ENCODE data around the gene TNFRSF13B. TPM values are rescaled to one million over a fixed set of nuclear protein-coding genes. Genes with fewer than 3 reads are reported as not detected.

The TNFRSF13B gene
- total RNA-seq, 6 experiments from 2014 or later = not detected

DNA sequence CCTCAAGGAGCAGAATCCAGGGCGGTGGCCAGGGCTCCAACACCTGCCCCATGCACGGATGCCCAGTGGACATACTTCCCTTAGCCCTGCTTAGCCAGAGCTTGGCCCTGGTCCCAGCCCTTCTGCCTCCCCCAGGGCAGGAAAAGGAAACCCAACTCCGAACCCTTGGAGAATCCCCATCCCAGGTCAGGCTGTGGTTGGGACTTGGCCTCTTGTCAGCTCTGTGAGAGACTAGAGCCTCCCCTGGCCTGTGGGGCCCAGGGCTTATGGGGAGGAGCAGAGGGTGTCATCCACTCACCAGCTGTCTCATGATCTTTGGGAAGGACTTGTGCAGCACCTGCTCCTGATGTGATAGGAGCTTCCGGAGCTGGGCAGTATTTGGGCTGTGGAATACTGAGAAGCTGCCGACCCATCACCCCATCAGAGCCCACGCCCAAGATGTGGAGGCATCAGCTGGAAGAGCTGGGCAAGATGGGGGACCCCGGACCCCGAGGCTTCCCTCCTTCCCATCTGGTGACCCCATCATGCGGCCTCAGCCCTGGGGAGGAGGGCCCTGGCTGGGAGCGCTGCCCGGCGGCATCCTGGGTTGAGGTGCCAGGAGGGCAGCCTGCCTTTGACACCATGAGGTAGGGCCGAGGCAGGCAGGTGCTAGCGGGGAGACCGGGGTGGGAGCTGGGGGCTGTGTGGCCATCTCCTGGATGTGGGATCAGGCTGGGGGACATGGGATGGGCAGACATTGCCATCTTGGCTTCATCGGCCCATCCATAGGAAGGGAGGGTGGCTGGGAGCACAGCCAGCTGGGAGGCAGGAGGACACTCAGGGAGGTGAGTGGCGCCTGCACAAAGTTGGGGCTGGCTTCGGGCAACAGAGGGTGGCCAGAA, 45.1 kb downstream of the TNFRSF13B start:
- Mint-ChIP-seq H3K4me1 (ENCODE audit: low read depth) (no peaks in the 10 kb centered on the region), H3K27ac (no peak overlapping the region), H3K4me3 (no peak overlapping the region), H3K9me3 (no peaks in the 10 kb centered on the region), H3K27me3 (ENCODE audit: insufficient read depth) (peaks cover 11% of the 10 kb centered on the region), H3K36me3 (ENCODE audit: low read depth) (no peaks in the 10 kb centered on the region)
- no peak for DNase-seq
- TF ChIP-seq, protein P1, sequence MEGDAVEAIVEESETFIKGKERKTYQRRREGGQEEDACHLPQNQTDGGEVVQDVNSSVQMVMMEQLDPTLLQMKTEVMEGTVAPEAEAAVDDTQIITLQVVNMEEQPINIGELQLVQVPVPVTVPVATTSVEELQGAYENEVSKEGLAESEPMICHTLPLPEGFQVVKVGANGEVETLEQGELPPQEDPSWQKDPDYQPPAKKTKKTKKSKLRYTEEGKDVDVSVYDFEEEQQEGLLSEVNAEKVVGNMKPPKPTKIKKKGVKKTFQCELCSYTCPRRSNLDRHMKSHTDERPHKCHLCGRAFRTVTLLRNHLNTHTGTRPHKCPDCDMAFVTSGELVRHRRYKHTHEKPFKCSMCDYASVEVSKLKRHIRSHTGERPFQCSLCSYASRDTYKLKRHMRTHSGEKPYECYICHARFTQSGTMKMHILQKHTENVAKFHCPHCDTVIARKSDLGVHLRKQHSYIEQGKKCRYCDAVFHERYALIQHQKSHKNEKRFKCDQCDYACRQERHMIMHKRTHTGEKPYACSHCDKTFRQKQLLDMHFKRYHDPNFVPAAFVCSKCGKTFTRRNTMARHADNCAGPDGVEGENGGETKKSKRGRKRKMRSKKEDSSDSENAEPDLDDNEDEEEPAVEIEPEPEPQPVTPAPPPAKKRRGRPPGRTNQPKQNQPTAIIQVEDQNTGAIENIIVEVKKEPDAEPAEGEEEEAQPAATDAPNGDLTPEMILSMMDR (IDR thresholded peaks at IDR 0.05) = no peak

DNA sequence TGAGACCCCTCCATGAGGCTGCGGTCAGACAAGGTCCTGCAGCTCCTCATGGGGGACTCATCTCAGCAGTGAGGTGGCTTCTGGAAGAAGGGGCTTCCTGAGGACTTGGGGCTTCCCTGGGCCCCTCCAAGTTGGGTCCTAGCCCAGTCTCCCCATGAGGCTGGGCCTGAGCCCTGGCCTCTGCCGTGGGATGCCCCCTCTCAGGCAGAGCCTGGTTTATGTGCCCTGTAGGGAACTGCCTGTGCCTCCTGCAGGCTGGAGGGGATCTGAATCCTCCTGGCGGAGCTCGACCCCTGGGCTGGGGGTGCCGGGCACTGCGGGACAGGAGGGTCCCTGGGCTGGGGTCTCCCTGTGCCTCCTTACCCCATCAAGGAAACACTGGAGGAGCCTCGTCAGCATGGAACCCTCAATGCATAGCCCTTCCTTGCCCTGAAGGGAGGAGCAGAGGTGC, 45.8 kb downstream of the TNFRSF13B start:
- no peak overlapping the region for H3K27ac Mint-ChIP-seq
- no peak for DNase-seq

GRCh38 chr17:16925461-16926060, 46.4 kb downstream of the TNFRSF13B start:
- DNase-seq = no peak
- H3K27me3 Mint-ChIP-seq (ENCODE audit: insufficient read depth) = peaks cover 9% of the 10 kb centered on the region
- H3K4me3 Mint-ChIP-seq = no peak overlapping the region
- no peaks in the 10 kb centered on the region for H3K9me3 Mint-ChIP-seq
- TF ChIP-seq, protein P1 (IDR thresholded peaks at IDR 0.05) = no peak
- H3K27ac Mint-ChIP-seq = no peak overlapping the region
- no peaks in the 10 kb centered on the region for H3K36me3 Mint-ChIP-seq (ENCODE audit: low read depth)
- no peaks in the 10 kb centered on the region for H3K4me1 Mint-ChIP-seq (ENCODE audit: low read depth)

More for the DNA sequence above, 45.8 kb downstream of the TNFRSF13B start:
- Mint-ChIP-seq H3K9me3 (no peaks in the 10 kb centered on the region), H3K4me3 (no peak overlapping the region), H3K4me1 (ENCODE audit: low read depth) (no peaks in the 10 kb centered on the region), H3K36me3 (ENCODE audit: low read depth) (no peaks in the 10 kb centered on the region), H3K27me3 (ENCODE audit: insufficient read depth) (peaks cover 9% of the 10 kb centered on the region)
- TF ChIP-seq, protein P1 (IDR thresholded peaks at IDR 0.05) = no peak

DNA sequence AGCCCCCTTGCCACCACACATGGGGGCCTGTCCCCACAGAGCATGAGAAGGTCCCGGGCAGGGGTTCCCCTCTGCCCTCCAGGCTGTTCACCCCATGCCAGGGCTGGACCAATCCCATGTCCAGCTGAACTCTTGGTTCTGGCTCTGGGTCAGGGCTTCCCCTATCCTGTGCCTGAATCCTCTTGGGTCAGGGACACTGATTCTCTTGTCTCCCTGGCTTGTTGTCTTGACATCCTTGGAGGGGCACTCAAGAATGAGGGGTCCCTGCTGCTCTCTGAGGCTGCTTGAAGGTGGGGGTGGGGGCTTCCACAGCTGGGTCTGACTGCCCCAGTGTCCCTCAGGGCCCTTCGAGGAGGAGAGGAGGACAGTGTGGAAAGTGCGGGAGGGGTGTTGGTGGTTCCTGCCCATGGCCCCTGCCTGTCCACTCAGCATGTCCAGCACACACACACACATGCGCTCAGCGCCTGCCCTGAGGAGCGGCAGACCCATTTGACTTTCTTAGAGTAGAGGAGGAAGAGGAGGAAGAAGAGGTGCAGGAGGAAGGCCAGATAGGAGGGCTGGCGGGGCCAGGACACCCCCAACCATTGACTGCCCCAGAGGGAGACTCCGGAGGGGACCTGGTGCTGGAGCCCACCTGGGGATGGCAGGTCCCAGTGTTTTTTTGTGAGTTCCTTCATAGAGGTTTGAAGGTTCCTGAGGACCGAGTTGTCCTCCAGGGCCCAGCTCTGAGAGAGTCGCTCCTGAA, 47.0 kb downstream of the TNFRSF13B start:
- Mint-ChIP-seq H3K9me3 (no peaks in the 10 kb centered on the region), H3K36me3 (ENCODE audit: low read depth) (no peaks in the 10 kb centered on the region), H3K4me1 (ENCODE audit: low read depth) (no peaks in the 10 kb centered on the region), H3K27ac (no peak overlapping the region), H3K4me3 (no peak overlapping the region), H3K27me3 (ENCODE audit: insufficient read depth) (peaks cover 5% of the 10 kb centered on the region)
- DNase-seq = no peak
- TF ChIP-seq, protein P1 (IDR thresholded peaks at IDR 0.05) = no peak

GRCh38 chr17:16923904-16924695, 47.8 kb downstream of the TNFRSF13B start:
- Mint-ChIP-seq H3K9me3 (no peaks in the 10 kb centered on the region), H3K27ac (no peak overlapping the region), H3K4me1 (ENCODE audit: low read depth) (no peaks in the 10 kb centered on the region), H3K36me3 (ENCODE audit: low read depth) (no peaks in the 10 kb centered on the region), H3K27me3 (ENCODE audit: insufficient read depth) (peaks cover 5% of the 10 kb centered on the region; the same call in 1 of the 2 replicates), H3K4me3 (no peak overlapping the region)
- TF ChIP-seq, protein P1 (IDR thresholded peaks at IDR 0.05) = no peak
- DNase-seq = no peak

Data from HFFc6 (cell line).